Neutrophil (primary cell): Measurements from ENCODE around the gene ATP5F1D.

Source experiments
- H3K27ac ChIP-seq: fragments of 200-600 bp; sonication (generic); 2 replicates; pipeline ENCODE4 v1.5.1; 2016; ENCODE audit warnings: mild to moderate bottlenecking, moderate library complexity
- H3K27me3 ChIP-seq: fragments of 200-600 bp; sonication (generic); 2 replicates; pipeline ENCODE4 v1.6.0; 2016; ENCODE audit warnings: mild to moderate bottlenecking
- H3K36me3 ChIP-seq: fragments of 200-600 bp; sonication (generic); 2 replicates; pipeline ENCODE4 v1.5.1; 2017
- H3K4me1 ChIP-seq, 2 experiments: fragments of 200-600 bp in 1 of 2; sonication (generic) in 1 of 2; 1 replicate in 1 of 2; 2 replicates in 1 of 2; pipeline versions ENCODE4 v1.5.1 to v1.6.1; 2013 to 2016; ENCODE audit warnings: low read depth in 1 of 2, low read length in 1 of 2, mild to moderate bottlenecking in 1 of 2, moderate library complexity in 1 of 2; ENCODE audit not compliant: control insufficient read depth in 1 of 2, insufficient read depth in 1 of 2
- H3K4me3 ChIP-seq, 2 experiments: fragments of 200-600 bp in 1 of 2; sonication (generic) in 1 of 2; 1 replicate in 1 of 2; 2 replicates in 1 of 2; pipeline ENCODE4 v1.5.1; 2013 to 2016; ENCODE audit warnings: low read depth in 1 of 2, low read length in 1 of 2, mild to moderate bottlenecking in 1 of 2, moderate library complexity in 1 of 2
- H3K9me3 ChIP-seq: fragments of 200-600 bp; sonication (generic); 2 replicates; pipeline ENCODE4 v1.5.1; 2016
- TF ChIP-seq, protein P1 (sequence below): fragments of 200-600 bp; sonication (generic); IDR thresholded peaks from 2 replicates; pipeline ENCODE4 v1.5.1; 2016; ENCODE audit warnings: antibody characterized with exemption

Gene ATP5F1D

DNA sequence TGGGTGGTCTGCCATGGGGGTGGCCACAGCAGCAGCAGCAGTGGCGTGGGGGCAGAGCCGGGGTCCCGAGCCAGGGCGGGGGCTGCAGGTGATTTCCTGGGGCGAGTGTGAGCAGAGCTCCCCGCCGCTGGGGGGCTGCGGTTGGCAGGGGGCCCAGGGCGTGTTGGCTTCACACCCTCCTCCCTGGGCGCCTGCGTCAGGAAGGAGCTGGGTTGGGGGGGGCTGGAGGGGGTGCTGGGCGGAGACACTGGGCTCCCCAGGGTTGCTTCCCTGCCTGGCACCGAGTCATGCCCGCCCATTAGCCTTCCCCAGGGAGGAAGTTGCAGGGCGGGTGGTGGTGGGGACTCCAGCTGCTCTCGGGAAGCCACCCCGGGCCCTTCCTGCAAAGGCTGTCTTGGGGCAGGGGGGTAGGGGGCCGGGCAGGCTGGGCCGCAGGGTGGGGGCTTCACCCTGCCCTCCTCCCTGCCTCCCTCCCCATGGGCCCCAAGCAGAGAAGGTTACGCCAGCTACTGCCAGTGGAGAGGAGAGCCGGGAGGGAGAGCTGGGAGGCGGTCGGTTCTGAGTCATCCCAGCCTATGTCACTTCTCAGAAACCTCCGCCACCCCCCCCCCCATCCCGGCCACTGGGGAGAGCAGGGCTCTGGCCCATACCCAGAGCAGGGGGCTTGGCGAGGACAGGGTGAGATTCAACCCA is 11.4 kb downstream of the ATP5F1D start:
- Histone ChIP-seq H3K27me3 (no peaks in the 10 kb centered on the region), H3K36me3 (peaks cover 79% of the 10 kb centered on the region), H3K4me1 (peaks cover 46 to 54% of the 10 kb centered on the region in 2 experiments), H3K27ac (peak overlapping the region; percentile 100), H3K4me3 (peak overlapping the region; percentile 75 to 98), H3K9me3 (peaks cover 14% of the 10 kb centered on the region)
- TF ChIP-seq, protein P1, sequence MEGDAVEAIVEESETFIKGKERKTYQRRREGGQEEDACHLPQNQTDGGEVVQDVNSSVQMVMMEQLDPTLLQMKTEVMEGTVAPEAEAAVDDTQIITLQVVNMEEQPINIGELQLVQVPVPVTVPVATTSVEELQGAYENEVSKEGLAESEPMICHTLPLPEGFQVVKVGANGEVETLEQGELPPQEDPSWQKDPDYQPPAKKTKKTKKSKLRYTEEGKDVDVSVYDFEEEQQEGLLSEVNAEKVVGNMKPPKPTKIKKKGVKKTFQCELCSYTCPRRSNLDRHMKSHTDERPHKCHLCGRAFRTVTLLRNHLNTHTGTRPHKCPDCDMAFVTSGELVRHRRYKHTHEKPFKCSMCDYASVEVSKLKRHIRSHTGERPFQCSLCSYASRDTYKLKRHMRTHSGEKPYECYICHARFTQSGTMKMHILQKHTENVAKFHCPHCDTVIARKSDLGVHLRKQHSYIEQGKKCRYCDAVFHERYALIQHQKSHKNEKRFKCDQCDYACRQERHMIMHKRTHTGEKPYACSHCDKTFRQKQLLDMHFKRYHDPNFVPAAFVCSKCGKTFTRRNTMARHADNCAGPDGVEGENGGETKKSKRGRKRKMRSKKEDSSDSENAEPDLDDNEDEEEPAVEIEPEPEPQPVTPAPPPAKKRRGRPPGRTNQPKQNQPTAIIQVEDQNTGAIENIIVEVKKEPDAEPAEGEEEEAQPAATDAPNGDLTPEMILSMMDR, result peak; percentile 55

DNA sequence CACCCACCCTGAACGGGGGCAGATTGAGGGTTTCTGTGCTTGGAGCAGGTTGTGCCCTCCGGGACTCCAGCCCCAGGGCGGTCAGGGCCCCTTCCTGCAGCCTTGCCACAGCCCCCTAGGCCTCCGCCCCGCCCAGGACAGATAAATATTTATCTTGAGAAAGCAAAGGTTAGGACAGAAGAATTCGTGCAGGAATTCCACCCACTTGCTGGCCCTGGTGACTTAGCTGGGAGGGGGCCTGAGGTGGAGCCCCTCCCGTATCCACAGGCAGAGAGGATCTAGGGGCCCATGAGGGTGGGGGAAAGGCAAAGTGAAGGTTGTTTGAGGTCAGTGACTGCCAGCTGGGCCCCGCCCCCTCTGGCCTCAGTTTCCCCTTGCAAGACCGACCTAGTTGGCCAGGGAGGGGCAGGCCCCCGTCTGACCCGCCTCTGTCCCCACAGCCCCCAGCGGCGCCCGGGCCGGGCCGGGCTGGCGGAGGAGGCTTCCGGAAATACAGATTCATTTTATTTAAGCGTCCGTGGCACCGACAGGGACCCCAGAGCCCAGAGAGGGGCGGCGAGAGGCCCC is 12.0 kb downstream of the ATP5F1D start:
- peaks cover 52 to 54% of the 10 kb centered on the region in 2 experiments for H3K4me1 ChIP-seq
- peaks cover 85% of the 10 kb centered on the region for H3K36me3 ChIP-seq
- peak overlapping the region; percentile 75 to 98 for H3K4me3 ChIP-seq
- TF ChIP-seq, protein P1, result no peak
- peak overlapping the region; percentile 100 for H3K27ac ChIP-seq
- no peaks in the 10 kb centered on the region for H3K27me3 ChIP-seq
- H3K9me3 ChIP-seq, result peaks cover 14% of the 10 kb centered on the region

DNA sequence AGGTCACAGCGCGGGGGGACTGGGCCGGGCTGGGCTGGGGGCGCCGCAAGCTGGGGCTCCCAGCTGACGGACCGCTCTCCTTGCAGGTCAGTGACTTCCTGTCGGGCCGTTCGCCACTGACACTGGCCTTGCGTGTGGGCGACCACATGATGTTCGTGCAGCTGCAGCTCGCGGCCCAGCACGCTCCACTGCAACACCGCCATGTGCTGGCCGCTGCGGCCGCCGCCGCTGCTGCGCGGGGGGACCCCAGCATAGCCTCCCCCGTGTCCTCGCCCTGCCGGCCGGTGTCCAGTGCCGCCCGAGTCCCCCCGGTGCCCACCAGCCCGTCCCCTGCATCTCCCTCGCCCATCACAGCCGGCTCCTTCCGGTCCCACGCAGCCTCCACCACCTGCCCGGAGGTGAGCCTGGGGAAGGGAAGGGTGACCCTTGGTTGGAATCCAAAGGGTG is 12.6 kb downstream of the ATP5F1D start:
- Histone ChIP-seq H3K4me3 (peak overlapping the region; percentile 75 to 98), H3K27ac (peak overlapping the region; percentile 100), H3K27me3 (no peaks in the 10 kb centered on the region), H3K4me1 (peaks cover 57 to 59% of the 10 kb centered on the region in 2 experiments), H3K36me3 (peaks cover 90% of the 10 kb centered on the region), H3K9me3 (peaks cover 14% of the 10 kb centered on the region)
- TF ChIP-seq, protein P1, result no peak

DNA sequence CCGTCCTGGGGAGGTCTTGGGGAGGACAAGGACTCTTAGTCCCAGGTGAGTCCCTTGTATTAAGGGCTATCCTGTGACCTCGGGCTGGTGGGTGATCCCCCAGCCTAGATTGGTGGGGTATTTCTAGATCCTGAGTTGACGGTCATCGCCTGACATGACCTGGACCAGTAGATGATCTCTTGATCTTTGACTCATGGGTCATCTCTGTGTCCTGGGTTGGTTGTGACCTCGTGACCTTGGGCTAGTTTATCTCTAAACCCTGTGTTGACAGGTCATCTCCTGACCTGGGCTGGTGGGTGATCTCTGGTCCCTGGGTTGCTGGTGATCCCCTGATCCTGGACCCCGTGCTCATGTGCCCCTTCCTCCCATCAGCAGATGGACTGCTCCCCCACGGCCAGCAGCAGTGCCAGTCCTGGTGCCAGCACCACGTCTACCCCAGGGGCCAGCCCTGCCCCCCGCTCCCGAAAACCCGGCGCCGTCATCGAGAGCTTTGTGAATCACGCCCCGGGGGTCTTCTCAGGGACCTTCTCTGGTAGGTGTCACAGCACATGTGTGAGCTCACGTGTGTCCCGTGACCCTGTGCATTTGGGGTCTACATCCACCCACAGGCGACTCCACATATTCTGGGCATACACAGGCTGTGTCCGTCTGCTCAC is 13.1 kb downstream of the ATP5F1D start:
- H3K27ac ChIP-seq, result peak overlapping the region; percentile 100
- H3K4me3 ChIP-seq, result peak overlapping the region; percentile 75 to 98
- no peaks in the 10 kb centered on the region for H3K27me3 ChIP-seq
- TF ChIP-seq, protein P1, result no peak
- H3K9me3 ChIP-seq, result peaks cover 14% of the 10 kb centered on the region
- peaks cover 96% of the 10 kb centered on the region for H3K36me3 ChIP-seq
- peaks cover 62 to 65% of the 10 kb centered on the region in 2 experiments for H3K4me1 ChIP-seq

DNA sequence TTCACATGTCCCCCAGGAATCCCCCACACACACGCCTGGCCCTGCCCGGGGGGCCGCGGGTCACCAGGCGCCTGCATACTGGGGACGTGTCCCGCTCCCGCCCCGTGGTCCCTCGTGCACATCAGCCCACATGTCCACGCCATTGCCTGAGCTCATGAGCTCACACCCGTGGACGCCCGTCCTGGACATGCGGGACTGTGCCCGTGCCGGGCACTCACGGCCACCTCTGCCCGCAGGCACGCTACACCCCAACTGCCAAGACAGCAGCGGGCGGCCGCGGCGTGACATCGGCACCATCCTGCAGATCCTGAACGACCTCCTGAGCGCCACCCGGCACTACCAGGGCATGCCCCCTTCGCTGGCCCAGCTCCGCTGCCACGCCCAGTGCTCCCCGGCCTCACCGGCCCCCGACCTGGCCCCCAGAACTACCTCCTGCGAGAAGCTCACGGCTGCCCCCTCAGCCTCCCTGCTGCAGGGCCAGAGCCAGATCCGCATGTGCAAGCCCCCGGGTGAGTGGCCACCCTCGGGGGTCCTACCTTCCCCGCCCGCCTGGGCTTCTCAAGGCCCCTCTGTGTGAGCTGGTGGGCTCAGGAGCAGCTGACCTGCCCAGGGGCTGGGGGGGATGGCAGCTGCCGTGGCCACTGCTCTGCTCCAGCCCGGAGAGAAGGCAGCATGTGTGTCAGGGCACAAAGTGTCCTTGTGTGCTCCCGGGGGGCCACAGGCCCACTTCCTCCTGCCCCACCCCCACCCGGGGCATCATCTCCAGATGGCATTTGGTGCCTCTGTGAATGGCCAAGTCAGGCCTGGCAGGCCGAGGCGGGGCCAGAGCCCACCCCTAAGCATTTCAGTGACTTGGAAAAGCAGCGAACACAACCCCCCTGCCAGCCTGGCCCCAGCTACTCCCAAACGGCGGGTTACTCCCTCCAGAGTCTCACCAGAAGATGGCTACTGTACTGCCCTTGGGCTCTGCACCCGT is 13.9 kb downstream of the ATP5F1D start:
- no peaks in the 10 kb centered on the region for H3K27me3 ChIP-seq
- peak overlapping the region; percentile 20 to 98 for H3K4me3 ChIP-seq
- peak overlapping the region; percentile 100 for H3K27ac ChIP-seq
- H3K4me1 ChIP-seq, result peaks cover 71 to 73% of the 10 kb centered on the region in 2 experiments
- H3K9me3 ChIP-seq, result peaks cover 14% of the 10 kb centered on the region
- peaks cover 89% of the 10 kb centered on the region for H3K36me3 ChIP-seq
- TF ChIP-seq, protein P1, result no peak
